HG03135 (cell line): ENCODE measurements around the gene GORASP1.

ENCODE experiments used
- ATAC-seq: cut with Tn5 transposase; IDR thresholded peaks from one replicate; pipeline ENCODE4 v1.9.1; 2021; ENCODE audit warnings: mild to moderate bottlenecking, moderate library complexity; ENCODE audit not compliant: unreplicated experiment

The GORASP1 gene

DNA sequence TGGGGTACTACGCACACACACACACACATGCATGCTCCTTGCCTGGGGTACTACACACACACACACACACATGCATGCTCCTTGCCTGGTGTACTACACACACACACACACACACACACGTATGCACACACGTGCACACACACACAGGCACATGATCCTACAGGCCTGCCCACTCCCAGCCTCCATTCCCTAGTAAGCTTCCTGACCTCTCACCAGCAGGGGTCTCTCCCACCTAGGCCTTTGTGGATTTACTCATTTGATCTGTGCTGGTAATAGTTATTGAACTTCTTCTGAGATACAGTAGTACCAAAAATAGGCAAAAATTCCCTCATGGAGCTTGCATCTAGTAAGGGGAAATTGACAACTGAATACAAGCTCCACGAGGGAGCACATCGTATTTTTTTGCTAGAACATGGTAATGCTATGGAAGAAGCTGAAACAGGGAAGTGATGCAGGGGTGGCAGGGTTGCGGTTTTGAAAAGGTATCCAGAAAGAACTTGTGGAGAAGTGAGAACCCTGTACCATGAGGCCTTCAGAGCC is 19.2 kb upstream of the GORASP1 start:
- no peak for ATAC-seq

DNA sequence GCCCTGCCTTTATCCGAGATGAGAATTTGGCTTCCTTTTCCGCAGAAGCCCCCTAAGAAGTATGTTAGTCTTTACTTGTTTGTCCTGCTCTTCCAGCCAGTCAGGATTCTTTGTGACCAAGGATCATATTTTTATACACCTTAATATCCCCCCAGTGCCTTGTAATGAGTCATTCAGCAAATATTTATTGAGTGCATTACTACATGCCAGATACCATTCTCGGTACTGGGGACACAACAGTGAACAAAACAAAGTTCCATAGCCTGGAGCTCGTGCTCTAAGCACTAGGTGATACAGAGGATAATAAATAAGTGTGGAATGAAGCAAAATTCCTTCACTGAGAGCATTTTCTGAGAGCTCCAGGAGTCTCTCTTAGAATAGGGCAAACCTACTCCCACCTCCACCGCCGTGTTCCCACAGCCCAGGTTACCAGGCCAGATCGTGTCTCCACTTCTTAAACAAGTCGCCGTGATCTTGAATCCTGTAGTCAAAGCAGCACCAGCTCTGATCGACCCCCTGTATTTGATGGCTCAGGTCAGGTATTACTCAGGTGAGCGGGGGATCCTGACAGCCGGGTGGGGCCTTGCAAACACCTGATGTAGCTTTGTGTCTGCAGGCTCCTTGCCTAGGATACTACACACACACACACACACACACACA is 18.5 kb upstream of the GORASP1 start:
- no peak for ATAC-seq

- no peak for ATAC-seq
Observed at GRCh38 chr3:39124876-39125840, 17.7 kb upstream of the GORASP1 start.

GRCh38 chr3:39122813-39123212 is 15.4 kb upstream of the GORASP1 start:
- no peak for ATAC-seq

GRCh38 chr3:39121621-39122020 is 14.2 kb upstream of the GORASP1 start:
- ATAC-seq: no peak

GRCh38 chr3:39118931-39119660 is 11.7 kb upstream of the GORASP1 start:
- ATAC-seq: no peak

DNA sequence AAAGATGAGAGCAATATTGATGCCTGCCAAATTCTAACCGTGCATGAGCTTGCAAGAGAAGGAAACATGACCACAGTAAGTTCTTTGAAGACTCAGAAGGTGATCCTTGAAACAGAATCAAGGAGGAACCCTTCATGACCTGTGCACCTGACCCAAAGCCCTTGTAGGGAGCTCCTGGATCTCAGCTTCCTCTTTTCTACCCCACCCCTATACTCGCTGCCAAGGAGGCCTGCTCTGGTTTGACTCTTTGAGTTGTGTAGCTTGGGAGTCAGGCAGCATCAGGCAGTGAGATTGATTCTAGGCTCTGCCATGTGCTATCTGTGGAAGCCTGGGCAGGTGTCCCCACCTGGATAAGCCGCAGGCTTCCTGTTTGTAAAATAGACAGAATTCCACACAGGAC is 10.7 kb upstream of the GORASP1 start:
- ATAC-seq: no peak

DNA sequence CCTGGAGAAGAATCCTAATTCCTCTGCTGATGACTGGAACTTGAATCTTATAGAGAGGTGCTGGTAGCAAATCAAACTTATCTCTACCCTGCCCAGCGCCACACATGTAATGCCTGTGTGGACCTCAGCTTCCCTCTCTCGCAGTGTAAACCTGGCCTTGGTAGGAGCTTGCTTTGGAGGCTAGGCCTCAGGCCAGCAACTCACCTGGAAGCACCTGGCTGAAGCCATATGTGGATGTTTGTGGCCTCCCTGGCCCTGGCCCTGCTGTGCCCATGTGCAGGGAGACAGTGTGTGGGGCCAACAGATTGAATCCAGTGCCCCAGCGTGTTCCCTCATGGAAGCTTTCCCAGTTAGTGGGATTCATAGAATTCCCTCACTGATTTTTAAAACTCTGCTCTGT is 8.4 kb upstream of the GORASP1 start:
- ATAC-seq: no peak

DNA sequence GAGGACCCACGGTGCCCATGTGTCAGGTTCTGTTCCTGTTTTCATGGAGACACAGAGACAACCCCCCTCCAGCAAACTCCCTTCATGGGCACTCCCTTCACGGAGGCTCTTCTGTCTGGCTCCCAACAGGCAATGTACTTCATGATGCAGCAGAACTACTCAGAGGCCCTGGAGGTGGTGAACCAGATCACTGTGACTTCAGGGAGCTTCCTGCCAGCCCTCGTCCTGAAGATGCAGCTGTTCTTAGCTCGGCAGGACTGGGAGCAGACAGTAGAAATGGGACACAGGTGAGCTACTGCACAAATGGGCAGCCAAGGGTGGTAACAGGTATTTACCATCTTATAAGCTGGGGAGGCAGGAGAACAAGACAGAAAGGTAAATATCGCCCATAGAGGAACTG is 7.0 kb upstream of the GORASP1 start:
- no peak for ATAC-seq

DNA sequence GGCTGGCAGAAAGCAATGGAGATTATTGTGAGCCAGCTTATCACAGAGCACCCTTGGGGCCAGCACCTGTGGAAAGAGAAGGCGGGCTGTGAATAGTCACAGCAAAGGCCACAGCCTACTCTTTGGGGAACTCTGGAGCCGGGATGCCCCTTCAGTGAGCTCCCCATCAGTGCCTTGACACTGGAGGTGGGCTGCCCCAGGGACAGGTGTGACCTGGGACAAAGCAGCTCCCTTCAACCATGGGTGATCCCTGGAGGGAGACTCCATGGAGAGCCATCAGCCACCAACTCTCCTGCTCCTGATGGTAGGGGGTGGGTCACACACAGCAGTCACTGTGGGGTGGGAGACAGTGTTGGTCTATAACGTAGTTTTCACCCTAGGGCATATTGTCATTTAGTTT is 5.9 kb upstream of the GORASP1 start:
- ATAC-seq: no peak

- ATAC-seq: no peak
Observed at GRCh38 chr3:39112535-39112934, 5.1 kb upstream of the GORASP1 start.

- ATAC-seq: no peak
Observed at GRCh38 chr3:39112113-39112512, 4.7 kb upstream of the GORASP1 start.

DNA sequence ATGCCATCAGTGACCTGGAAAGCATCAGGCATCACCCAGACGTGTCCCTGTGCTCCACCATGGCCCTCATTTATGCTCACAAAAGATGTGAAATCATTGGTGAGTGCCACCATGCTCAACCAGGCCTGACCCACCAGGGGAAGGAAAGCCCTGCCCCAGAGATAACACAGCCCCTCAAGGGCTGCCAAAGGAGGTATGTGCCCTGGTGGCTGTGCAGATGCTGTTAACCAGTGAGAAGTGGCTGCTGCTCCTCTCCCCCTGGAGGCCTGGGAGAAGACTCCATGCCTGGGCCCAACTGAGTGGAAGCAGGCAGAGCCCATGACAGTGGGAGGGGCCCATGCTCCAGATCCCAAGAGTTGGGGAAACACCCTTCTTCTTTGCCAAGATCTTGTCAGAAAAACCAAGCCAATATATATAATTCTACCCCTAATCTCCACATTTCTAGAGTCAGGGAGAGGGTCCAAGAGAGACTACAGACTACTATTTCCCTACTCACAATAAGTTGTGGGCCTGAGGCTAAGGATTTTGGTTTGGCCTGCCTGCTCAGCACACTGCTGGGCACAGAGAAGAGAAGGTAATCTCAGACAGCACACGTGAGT is 2.7 kb upstream of the GORASP1 start:
- ATAC-seq: no peak

GRCh38 chr3:39109086-39109485 is 1.7 kb upstream of the GORASP1 start:
- no peak for ATAC-seq

DNA sequence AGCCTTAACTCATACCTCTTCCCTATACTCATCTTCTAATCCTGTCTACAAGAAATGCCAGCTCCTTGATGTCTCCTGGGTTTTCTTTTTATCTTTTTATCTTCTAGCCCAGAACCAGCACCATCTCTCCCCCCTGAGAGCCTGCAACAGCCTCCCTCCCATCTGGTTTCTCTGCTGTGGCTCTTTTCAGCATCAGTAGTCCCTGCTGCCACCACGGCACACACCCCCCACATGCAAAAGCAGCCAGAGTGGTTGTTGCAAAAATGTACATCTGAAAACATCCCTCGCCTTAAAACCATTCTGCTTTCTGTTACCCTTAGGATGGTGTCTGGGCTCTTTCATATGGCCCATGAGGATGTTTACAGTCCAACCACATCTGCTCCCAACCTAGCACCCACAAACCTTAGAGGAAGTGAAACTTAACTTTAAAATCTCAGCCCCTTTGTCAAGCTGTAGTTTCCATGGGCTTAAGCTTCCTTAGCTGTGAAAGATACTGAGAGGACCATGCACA is 828 bp upstream of the GORASP1 start:
- ATAC-seq: peak; percentile 84

DNA sequence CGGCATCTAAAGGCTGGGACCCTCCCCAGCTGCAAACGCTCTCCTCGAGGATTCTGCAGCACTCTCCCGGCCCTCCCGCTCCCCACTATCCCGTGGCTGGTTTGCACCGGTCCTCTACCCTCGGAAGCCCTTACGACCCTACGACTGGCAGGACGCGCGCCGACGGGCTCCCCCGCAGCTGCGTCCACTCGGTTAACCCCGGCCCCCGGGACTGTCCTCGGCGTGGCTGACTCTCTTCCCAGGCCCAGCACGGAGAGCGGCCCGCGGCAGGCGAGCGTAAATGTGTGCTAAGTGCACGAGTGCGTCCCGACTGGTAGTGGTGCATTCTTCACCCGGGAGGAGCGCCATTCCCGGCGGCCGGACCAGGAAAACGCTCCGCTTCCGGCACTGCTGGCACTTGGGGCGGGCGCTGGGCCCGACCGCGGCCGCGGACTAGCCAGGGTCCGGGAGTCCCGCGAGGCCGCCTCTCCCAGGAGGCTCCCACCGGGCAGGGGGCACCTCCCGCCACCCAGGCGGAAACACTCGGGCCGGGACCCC is 508 bp downstream of the GORASP1 start:
- ATAC-seq: no peak

DNA sequence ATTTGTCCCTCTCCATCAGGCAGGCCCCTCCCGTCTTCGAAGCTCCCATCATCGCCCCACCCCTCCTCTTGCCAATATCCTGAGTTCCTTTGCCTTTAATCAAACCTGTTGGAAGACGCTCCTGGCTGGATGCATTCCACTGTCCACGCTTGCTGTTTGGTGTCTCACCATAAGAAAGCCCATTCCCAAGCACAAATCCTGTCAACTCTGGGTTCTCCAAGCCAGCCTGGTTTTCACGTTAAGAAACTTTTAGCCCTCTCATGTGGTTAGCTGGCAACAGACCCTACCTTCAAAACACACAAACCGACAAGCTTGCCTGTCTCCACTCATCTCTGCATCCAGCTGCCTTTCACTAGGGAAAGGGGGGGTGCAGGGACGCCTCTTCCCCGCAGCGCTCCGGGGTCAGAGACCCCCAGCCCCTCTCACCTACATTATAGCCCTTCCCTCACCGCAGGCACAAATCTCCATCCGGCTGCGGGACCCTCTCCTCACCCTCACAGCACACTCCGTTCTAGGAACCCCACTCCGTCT is 1.1 kb downstream of the GORASP1 start:
- no peak for ATAC-seq

DNA sequence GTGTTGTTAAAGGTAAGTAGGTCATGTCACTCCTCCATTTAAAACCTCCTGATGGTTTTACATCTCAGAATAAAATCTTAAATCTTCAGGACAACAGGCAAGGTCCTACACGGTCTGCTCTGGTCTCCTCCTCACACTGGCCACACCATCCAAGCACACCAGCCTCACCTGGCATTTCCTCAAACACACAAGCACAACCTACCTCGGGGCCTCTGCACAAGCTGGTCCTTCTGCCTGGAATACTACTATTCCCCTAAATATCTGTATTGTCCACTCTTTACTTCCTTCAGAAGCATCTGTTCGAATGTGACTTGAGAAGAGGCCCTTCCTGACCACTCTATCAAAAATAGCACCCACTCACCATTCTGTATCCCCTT is 1.8 kb downstream of the GORASP1 start:
- ATAC-seq: no peak

DNA sequence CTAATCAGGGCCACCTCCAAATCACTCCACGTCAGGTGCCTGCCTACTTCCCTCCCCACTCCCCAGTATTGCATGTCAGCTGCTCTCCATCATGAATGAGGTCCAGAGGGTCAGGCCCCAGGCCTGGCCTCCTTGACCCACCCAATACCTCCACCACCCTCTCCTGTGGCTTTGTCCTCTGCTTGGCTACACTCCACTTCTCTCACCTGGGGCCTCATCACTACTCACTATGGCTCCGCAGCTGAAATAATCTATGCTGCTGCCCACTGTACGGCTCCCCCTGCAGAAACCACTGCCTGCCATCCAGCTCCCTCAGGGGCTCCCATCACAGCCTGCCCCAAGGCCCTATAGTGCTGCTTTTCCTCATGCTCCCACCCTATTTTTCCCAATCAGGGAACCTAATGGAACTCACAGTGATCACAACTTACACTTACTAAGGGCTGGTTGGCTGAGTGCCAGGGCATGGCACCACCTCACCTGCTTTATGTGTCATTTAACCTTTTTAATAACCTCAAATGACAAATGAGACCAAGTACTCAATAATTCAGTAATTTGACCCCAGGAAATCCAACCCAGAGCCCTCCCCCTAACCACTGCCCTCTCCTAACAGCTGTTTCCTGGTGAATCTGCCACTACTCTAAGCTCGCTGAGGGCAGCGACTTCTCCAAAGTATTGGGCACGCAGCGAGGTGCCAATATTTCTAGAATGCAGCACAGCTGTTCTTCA is 2.3 kb downstream of the GORASP1 start:
- no peak for ATAC-seq
